Neural cell (in vitro differentiated cells): Measurements from ENCODE around the gene MCC. TPM values are rescaled to one million over a fixed set of nuclear protein-coding genes. Genes with fewer than 3 reads are reported as not detected.

Source experiments
- H2AFZ ChIP-seq: fragments of 200-600, 300-800 bp; sonication (generic), shearing (Covaris generic); 2 replicates; pipeline ENCODE4 v1.6.0; 2014; ENCODE audit warnings: low read depth, mild to moderate bottlenecking, antibody characterized with exemption, low read length, moderate library complexity
- H3F3A ChIP-seq: fragments of 200-600 bp; shearing (Covaris generic); 2 replicates; pipeline ENCODE4 v1.6.1; 2016; ENCODE audit warnings: mild to moderate bottlenecking, moderate library complexity, mixed read lengths, antibody characterized with exemption, low read length; ENCODE audit not compliant: insufficient read depth, poor library complexity, severe bottlenecking
- H3K27ac ChIP-seq: fragments of 200-600, 300-800 bp; sonication (generic), shearing (Covaris generic); 2 replicates; pipeline ENCODE4 v1.5.1; 2014; ENCODE audit warnings: mild to moderate bottlenecking, low read length, moderate library complexity
- H3K27me3 ChIP-seq: fragments of 300-800, 200-600 bp; sonication (generic), shearing (Covaris generic); 2 replicates; pipeline ENCODE4 v1.6.0; 2014; ENCODE audit warnings: mild to moderate bottlenecking, low read depth, low read length, moderate library complexity; ENCODE audit not compliant: insufficient read depth
- H3K36me3 ChIP-seq: fragments of 300-800, 200-600 bp; sonication (generic), shearing (Covaris generic); 2 replicates; pipeline ENCODE4 v1.5.1; 2014; ENCODE audit warnings: mild to moderate bottlenecking, antibody characterized with exemption, low read length, moderate library complexity; ENCODE audit not compliant: insufficient read depth
- H3K4me2 ChIP-seq: fragments of 300-800, 200-600 bp; sonication (generic), shearing (Covaris generic); 2 replicates; pipeline ENCODE4 v1.6.0; 2014; ENCODE audit warnings: mild to moderate bottlenecking, low read length
- H3K4me3 ChIP-seq: fragments of 300-800, 200-600 bp; sonication (generic), shearing (Covaris generic); 2 replicates; pipeline ENCODE4 v1.5.1; 2014; ENCODE audit warnings: mild to moderate bottlenecking, low read length, moderate library complexity
- H3K79me2 ChIP-seq: fragments of 200-600 bp; shearing (Covaris generic); replicated peaks from 2 replicates; pipeline ENCODE4 v1.6.0; 2014; ENCODE audit warnings: mild to moderate bottlenecking, low read length, moderate library complexity; ENCODE audit not compliant: insufficient read depth
- H3K9ac ChIP-seq: fragments of 300-800, 200-600 bp; sonication (generic), shearing (Covaris generic); 2 replicates; pipeline ENCODE4 v1.6.1; 2016; ENCODE audit warnings: mild to moderate bottlenecking, low read length, mixed read lengths
- H3K9me2 ChIP-seq: fragments of 200-600 bp; shearing (Covaris generic); 2 replicates; pipeline ENCODE4 v1.6.1; 2016; ENCODE audit warnings: mild to moderate bottlenecking, low read length, mixed read lengths; ENCODE audit not compliant: insufficient read depth
- H3K9me3 ChIP-seq: fragments of 200-600, 300-800 bp; sonication (generic), shearing (Covaris generic); 2 replicates; pipeline ENCODE4 v1.6.1; 2016; ENCODE audit warnings: mild to moderate bottlenecking, mixed run types, low read length, moderate library complexity, mixed read lengths
- H4K20me1 ChIP-seq: fragments of 200-600 bp; shearing (Covaris generic); 2 replicates; pipeline ENCODE4 v1.6.1; 2016; ENCODE audit warnings: mild to moderate bottlenecking, mixed run types; ENCODE audit not compliant: insufficient read depth
- EP300 ChIP-seq: fragments of 450-650 bp; conservative IDR thresholded peaks from 2 replicates; pipeline ENCODE4 v1.6.1; 2014; ENCODE audit warnings: antibody characterized with exemption, mild to moderate bottlenecking, moderate library complexity; ENCODE audit not compliant: poor library complexity, severe bottlenecking
- EZH2 ChIP-seq: fragments of 200-600, 300-800 bp; shearing (Covaris generic), sonication (generic); IDR thresholded peaks from 2 replicates; pipeline ENCODE4 v1.6.1; 2014; ENCODE audit warnings: antibody characterized with exemption, low read length, borderline replicate concordance, mild to moderate bottlenecking; ENCODE audit not compliant: insufficient read depth, poor library complexity, severe bottlenecking
- MXI1 ChIP-seq: fragments of 450-650 bp; conservative IDR thresholded peaks from 2 replicates; pipeline ENCODE4 v1.6.1; 2014; ENCODE audit warnings: antibody characterized with exemption, mild to moderate bottlenecking; ENCODE audit not compliant: poor library complexity, severe bottlenecking
- POLR2AphosphoS5 ChIP-seq: IDR thresholded peaks from 2 replicates; pipeline ENCODE4 v1.6.1; 2012
- RAD21 ChIP-seq: fragments of 450-650 bp; conservative IDR thresholded peaks from 2 replicates; pipeline ENCODE4 v1.6.1; 2014; ENCODE audit warnings: antibody characterized with exemption, mild to moderate bottlenecking, moderate library complexity
- SMC3 ChIP-seq: fragments of 450-650 bp; conservative IDR thresholded peaks from 2 replicates; pipeline ENCODE4 v1.6.1; 2014; ENCODE audit warnings: antibody characterized with exemption, mild to moderate bottlenecking, moderate library complexity; ENCODE audit not compliant: poor library complexity
- TAF1 ChIP-seq: IDR thresholded peaks from 2 replicates; pipeline ENCODE4 v1.6.1; 2012; ENCODE audit warnings: low read depth
- polyA plus RNA-seq: library from polyadenylated mRNA; depleted of rRNA; stranded (reverse); fragments of >200 nt; gene quantifications from 2 replicates; pipeline ENCODE4 v1.2.3, GENCODE V29; 2014
- TF ChIP-seq, protein P1 (sequence below): fragments of 450-650 bp; IDR thresholded peaks from 2 replicates; pipeline ENCODE4 v1.5.1; 2014; ENCODE audit warnings: antibody characterized with exemption, mild to moderate bottlenecking, moderate library complexity; ENCODE audit not compliant: poor library complexity, severe bottlenecking
- TF ChIP-seq, protein P2 (sequence below): IDR thresholded peaks from 2 replicates; pipeline ENCODE4 v1.6.1; 2012; ENCODE audit warnings: borderline replicate concordance

Gene MCC
- polyA plus RNA-seq, 1 donor from 2014 or later: 2.2 TPM

DNA sequence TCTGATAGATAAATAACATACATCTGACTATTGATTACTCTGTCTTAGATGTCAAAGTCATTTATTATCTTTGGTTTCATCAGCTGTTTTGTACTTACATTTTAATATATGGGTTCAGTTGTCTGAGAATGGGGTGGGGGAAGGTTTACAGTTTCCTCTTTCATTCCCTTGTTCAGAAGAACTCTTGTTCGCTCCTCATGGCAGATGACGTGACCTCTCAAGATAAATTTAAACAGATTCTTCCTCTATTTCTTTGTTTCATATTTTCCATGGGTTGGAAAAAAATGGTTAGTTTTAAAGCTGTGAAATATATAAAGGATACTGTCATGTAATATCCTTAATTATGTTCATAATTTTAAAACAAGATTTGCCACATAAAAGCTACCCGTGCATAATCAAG is 114.8 kb downstream of the MCC start:
- Histone ChIP-seq H3K4me2 (no peak overlapping the region), H3F3A (no peaks in the 10 kb centered on the region), H2AFZ (no peak overlapping the region), H3K36me3 (no peaks in the 10 kb centered on the region), H3K4me3 (no peak overlapping the region), H3K27ac (no peak overlapping the region), H3K27me3 (no peaks in the 10 kb centered on the region), H4K20me1 (no peaks in the 10 kb centered on the region), H3K9me3 (no peaks in the 10 kb centered on the region), H3K79me2 (no peaks in the 10 kb centered on the region), H3K9me2 (no peaks in the 10 kb centered on the region), H3K9ac (no peak overlapping the region)
- TF ChIP-seq MXI1 (no peak), EZH2 (no peak), RAD21 (no peak), EP300 (no peak), POLR2AphosphoS5 (no peak), SMC3 (no peak), TAF1 (no peak)
- TF ChIP-seq, protein P1, sequence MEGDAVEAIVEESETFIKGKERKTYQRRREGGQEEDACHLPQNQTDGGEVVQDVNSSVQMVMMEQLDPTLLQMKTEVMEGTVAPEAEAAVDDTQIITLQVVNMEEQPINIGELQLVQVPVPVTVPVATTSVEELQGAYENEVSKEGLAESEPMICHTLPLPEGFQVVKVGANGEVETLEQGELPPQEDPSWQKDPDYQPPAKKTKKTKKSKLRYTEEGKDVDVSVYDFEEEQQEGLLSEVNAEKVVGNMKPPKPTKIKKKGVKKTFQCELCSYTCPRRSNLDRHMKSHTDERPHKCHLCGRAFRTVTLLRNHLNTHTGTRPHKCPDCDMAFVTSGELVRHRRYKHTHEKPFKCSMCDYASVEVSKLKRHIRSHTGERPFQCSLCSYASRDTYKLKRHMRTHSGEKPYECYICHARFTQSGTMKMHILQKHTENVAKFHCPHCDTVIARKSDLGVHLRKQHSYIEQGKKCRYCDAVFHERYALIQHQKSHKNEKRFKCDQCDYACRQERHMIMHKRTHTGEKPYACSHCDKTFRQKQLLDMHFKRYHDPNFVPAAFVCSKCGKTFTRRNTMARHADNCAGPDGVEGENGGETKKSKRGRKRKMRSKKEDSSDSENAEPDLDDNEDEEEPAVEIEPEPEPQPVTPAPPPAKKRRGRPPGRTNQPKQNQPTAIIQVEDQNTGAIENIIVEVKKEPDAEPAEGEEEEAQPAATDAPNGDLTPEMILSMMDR: no peak
- TF ChIP-seq, protein P2, sequence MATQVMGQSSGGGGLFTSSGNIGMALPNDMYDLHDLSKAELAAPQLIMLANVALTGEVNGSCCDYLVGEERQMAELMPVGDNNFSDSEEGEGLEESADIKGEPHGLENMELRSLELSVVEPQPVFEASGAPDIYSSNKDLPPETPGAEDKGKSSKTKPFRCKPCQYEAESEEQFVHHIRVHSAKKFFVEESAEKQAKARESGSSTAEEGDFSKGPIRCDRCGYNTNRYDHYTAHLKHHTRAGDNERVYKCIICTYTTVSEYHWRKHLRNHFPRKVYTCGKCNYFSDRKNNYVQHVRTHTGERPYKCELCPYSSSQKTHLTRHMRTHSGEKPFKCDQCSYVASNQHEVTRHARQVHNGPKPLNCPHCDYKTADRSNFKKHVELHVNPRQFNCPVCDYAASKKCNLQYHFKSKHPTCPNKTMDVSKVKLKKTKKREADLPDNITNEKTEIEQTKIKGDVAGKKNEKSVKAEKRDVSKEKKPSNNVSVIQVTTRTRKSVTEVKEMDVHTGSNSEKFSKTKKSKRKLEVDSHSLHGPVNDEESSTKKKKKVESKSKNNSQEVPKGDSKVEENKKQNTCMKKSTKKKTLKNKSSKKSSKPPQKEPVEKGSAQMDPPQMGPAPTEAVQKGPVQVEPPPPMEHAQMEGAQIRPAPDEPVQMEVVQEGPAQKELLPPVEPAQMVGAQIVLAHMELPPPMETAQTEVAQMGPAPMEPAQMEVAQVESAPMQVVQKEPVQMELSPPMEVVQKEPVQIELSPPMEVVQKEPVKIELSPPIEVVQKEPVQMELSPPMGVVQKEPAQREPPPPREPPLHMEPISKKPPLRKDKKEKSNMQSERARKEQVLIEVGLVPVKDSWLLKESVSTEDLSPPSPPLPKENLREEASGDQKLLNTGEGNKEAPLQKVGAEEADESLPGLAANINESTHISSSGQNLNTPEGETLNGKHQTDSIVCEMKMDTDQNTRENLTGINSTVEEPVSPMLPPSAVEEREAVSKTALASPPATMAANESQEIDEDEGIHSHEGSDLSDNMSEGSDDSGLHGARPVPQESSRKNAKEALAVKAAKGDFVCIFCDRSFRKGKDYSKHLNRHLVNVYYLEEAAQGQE: no peak

DNA sequence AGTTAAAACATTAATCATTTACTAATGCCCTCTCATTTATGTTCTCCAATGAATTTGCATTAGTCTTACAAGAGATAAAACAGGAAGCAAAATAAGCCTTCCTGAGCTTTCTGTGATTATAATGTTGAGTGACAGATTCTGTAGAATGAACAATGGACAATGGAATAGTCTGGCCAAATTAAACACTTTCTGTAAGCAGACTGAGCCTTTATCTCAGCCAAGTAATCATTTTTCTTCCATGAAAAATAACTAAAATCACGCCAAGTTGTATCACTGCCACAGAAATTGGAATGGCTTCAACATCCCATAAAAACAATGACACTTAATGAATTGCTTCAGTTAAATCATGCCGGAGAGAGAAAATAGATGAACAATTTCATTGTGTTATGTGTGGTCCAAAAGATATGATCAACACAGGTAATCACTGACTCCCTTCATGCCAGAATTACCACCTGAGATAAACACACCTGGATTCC is 116.5 kb downstream of the MCC start:
- no peaks in the 10 kb centered on the region for H3K9me3 ChIP-seq
- H3K27ac ChIP-seq: no peak overlapping the region
- TF ChIP-seq EZH2 (no peak), RAD21 (no peak), TAF1 (no peak), MXI1 (no peak), EP300 (no peak), SMC3 (no peak), POLR2AphosphoS5 (no peak)
- TF ChIP-seq, protein P1: no peak
- TF ChIP-seq, protein P2: no peak
- no peak overlapping the region for H2AFZ ChIP-seq
- no peaks in the 10 kb centered on the region for H3K79me2 ChIP-seq
- no peak overlapping the region for H3K4me2 ChIP-seq
- no peaks in the 10 kb centered on the region for H3K9me2 ChIP-seq
- no peak overlapping the region for H3K9ac ChIP-seq
- no peak overlapping the region for H3K4me3 ChIP-seq
- H4K20me1 ChIP-seq: no peaks in the 10 kb centered on the region
- H3K27me3 ChIP-seq: no peaks in the 10 kb centered on the region
- no peaks in the 10 kb centered on the region for H3F3A ChIP-seq
- H3K36me3 ChIP-seq: no peaks in the 10 kb centered on the region
